HG03521 (cell line): ENCODE data around the gene ZNF282.
"Not testable (repeated sequence)": the region's sequence is repeated elsewhere in the genome, so short reads cannot be mapped to it uniquely, and the experiment has no call there.

ENCODE experiments used
- ATAC-seq: cut with Tn5 transposase; IDR thresholded peaks from one replicate; pipeline ENCODE4 v1.9.1; 2021; ENCODE audit warnings: mild to moderate bottlenecking, moderate library complexity; ENCODE audit not compliant: unreplicated experiment

ZNF282 gene

DNA sequence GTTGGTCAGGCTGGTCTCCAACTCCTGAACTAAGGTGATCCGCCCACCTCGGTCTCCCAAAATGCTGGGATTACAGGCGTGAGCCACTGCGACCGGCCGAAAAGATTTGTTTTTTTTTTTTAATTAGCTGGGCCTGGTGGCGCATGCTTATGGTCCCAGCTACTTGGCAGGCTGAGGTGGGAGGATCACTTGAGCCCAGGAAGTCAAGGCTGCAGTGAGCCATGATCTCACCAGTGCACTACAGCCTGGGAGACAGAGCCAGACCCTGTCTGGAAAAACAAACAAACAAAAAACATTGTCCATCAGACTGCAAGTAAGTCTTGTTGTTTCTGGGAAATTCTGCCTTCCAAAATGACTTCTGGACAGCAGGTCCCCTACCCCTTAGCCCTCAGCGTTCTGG, 27.8 kb downstream of the ZNF282 start:
- ATAC-seq, result no peak

DNA sequence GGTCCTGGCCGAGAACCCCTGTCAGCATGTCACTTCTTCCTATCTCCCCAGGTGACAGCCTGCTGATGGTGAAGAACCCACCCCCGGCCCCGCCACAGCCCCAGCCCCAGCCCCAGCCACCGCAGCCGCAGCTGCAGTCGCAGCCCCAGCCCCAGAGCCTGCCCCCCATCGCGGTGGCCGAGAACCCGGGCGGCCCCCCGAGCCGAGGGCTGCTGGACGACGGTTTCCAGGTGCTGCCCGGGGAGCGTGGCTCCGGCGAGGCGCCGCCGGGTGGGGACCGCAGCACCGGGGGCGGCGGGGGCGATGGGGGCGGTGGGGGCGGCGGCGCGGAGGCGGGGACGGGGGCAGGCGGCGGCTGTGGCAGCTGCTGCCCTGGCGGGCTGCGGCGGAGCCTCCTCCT, 28.4 kb downstream of the ZNF282 start:
- ATAC-seq, result no peak

DNA sequence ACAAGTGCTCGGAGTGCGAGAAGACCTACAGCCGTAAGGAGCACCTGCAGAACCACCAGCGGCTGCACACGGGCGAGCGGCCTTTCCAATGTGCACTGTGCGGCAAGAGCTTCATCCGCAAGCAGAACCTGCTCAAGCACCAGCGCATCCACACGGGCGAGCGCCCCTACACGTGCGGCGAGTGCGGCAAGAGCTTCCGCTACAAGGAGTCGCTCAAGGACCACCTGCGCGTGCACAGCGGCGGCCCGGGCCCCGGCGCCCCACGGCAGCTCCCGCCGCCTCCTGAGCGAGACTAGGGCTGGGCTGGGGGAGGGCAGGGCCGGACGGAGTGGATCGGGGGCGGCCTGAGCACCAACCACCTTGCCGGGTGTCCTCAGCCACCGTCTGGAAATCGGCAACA, 29.0 kb downstream of the ZNF282 start:
- ATAC-seq, result no peak

DNA sequence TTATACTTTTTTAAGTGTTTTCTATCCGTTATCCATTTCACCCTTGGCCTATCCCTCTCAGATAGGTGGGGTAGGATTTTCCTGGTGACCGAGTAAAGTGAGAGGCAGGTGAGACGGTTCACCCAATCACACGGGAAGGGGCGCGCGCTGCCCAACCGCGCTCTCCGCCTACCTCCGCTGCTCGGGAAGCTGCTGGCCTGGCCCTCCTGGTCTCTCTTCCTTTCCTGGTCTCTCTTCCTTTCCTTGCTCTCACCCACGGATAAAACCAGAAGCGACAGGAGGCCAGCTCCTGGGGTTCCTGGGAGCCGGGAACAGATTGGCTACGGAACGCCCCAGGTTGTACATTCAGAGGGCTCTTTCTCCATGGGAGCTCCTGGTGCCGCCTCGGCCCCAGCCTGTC, 29.8 kb downstream of the ZNF282 start:
- ATAC-seq, result no peak

DNA sequence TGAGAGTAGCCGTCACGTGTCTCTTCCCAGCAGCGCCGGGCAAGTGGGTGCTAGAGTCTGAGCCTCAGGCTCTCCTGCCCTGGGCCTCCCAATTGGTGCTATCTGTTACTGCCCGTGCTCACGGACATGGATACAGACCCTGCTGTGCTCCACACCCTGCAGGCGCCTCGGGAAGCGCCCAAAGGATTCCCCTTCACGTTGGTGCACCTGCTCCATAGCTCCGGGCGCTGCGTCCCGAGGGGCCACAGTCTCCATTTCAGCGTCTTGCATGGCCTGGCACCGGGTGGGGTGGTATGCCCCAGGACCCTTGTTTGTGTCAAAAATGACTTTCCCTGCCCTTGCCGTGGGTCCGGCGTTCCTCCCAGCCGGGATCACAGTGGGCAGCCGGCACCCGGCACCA, 30.3 kb downstream of the ZNF282 start:
- ATAC-seq, result no peak

DNA sequence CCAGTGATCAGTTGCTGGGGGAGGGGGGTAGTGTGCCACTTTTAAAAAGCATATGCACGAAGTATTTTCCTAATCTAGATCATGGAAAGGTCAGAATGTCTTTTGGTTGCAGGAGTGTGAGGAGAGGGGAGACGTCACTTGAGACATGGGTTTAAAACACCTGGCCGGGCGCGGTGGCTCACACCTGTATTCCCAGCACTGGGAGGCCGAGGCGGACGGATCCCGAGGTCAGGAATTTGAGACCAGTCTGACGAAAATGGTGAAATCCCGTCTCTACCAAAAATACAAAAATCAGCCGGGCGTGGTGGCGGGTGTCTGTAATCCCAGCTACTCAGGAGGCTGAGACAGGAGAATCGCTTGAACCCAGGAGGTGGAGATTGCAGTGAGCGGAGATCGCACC, 31.0 kb downstream of the ZNF282 start:
- not testable (repeated sequence) for ATAC-seq

DNA sequence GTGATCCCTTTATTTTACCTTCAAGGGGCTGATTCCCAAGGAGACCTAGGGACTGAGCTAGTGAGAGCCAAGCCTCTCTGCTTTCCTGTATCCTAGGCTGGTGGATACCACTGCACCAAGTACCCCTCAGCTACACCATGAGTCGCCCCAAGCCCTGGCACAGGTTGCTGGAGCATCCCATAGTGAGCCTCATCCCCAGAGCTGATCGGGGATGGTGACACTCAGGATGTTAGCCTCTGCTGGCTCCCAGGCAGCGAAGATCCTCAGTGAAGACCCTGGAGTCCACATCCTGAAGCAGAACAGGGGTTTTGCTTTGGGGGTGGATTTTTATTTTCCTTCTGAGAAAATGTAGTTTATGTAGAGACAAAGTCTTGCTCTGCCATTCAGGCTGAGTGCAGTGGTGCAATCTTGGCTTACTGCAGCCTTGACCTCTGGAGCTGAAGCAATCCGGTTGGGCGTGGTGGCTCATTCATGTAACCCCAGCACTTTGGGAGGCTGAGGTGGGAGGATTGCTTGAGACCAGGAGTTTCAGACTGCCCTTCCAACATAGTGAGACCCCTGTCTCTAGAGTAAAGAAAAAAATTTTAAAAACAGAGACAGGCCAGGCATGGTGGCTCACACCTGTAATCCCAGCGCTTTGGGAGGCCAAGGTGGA, 31.6 kb downstream of the ZNF282 start:
- ATAC-seq, result no peak

DNA sequence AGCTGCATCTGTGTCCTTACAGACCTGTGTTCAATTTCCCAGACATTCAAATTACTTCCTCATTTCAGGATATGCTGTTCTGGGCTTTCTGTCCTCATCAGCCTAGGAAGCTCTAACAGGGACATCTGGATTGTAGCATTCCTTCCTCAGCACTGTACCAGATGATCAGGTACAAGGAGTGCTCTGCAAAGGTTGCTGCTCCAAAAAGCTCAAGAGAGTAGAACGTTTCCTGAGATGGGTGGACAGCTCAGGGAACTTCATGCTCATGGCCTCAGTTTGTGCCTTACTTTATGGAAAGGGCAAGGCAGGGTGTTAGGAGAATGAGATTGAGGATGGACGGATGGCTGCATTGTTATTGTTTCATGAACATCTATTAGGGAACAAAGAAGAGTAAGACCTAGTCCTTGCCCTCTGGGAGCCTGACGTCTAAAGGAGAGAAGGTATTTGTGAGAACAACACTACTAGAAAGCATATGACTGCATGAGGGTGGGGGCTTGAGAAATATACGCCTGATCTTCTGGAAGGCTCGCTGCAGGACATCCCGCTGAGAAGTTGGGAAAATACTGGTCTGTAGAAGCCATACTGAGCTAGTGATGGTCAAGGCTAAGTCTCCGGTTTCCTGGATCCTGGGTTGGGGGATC, 33.6 kb downstream of the ZNF282 start:
- ATAC-seq, result no peak

DNA sequence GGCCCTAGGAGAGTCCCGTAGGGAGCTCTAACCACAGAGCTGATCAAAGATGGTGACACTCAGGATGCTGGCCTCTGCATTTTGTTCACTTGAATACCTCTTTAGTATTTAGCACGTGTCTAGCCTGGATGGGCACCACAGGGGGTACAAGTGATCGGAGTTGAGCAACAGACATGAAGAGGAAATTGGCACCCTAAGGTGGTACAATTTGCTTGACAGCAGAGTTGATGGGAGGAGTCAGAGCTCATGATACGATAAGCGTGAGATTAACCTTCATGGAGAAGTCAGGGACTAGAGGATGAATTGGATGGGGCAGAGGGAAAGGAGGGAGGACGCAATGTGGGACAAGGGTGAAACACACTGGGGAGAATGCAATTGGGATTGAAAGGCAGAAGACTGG, 34.2 kb downstream of the ZNF282 start:
- no peak for ATAC-seq

DNA sequence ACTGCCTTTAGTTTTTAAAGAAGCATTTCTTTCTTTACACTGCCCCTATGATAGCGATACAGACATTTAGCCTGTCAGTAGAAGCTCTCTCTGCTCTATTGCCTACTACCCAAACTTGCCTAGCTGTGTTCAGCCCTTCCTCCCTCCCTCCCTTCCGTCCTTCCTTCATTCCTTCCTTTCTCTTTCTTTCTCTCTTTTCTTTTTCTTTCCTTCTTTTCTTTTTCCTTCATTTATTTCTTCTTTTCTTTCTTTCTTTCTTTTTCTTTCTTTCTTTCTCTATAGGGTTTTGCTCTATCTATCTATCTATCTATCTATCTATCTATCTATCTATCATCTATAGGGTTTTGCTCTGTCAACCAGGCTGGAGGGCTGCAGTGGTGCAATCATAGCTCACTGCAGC, 37.0 kb downstream of the ZNF282 start:
- no peak for ATAC-seq

DNA sequence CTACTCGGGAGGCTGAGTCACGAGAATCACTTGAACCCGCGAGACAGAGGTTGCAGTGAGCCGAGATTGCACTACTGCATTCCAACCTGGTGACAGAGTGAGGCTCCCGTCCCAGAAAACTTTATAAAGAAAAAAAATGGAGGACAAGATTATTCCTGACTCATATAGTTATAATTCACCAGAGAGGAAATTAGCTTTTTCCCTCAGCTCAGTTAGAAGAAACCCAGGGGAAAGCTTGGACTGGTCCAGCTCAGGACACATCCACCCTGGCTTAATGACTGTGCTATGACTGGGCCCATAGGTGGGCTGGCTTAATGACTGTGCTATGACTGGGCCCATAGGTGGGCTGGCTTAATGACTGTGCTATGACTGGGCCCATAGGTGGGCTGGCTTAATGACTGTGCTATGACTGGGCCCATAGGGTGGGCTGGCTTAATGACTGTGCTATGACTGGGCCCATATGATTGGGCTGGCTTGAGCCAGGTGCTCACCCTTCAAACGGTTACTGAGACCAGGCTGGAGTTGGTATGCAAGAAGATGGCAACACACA, 38.4 kb downstream of the ZNF282 start:
- not testable (repeated sequence) for ATAC-seq

DNA sequence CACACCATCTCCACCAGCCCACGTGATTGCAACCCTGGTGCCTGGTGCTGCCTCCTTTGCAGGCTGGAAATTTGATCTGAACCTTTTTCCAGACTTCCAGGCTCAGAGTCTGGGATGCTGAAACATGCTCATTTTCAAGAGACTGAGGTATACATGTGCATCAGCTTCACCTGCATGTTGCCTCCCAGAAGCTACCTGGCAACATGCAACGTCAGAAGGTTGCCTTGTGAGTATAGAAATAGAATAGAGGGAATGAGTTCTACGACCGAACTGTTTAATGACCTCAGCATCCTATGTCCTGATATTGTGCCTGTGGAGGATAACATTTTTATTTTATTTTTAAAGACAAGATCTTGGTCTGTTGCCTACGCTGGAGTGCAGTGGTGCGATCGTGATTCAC, 42.2 kb downstream of the ZNF282 start:
- ATAC-seq, result no peak

DNA sequence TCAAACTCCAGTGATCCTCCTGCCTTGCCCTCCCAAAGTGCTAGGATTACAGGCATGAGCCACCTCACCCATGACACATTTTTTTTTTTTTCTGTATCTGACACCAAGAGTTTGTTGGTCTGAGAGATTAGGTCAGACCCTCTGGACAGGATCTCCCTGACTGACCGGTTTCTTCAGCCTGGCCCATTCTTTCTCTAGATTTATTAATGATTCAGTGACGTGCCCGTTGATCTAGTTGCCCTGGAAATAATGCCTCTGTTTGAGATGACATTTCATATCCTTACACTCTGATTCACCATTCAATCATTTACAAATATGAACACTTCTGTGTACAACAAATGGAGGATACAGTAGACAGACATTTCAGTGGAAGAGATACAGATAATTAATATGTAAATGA, 42.7 kb downstream of the ZNF282 start:
- ATAC-seq, result no peak

DNA sequence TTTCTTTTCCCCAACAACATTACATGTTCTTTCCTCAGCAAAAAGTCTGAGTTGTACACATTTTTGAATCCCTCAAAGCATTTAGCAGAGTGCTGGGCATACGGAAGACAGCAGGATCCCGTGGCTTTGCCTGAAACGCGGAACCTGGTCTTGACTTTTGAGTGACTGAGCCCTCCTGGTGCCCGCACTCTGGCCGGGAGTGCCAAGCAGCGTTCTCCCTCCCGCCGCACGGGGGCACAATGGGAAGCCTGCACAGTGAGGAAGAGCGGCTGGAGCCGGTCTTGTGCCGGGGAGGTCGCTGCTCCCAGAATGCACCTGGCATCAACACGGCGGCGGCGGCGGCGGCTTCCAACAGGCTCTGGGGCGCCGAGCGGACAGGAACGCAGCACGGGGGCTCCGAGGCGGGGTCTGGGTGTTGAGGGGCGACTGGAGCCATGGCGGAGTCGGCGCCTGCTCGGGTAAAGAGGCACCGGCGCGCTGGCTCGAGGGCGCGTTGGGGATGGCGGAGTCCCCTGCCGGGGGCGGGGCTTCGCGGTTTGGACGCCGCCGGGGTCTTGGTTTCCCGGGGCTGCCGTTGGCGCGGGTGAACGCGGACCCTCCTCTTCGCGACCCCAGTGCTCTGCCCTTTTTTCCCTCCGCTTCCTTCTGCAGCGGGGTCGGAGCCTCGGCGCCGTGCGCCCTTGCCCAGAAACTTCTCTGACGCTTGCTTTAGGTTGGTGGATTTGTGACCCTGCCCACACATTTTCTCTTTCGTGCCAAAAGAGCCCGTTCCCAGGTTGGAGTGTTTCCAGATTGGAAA, 44.2 kb downstream of the ZNF282 start, which contains the start of gene ZNF212:
Gene ZNF212, plus strand, starts transcription at position 307 of the 799 bp plus-strand sequence. Its CDS starts 128 bp downstream, at position 435.
- ATAC-seq, result peak; percentile 98

DNA sequence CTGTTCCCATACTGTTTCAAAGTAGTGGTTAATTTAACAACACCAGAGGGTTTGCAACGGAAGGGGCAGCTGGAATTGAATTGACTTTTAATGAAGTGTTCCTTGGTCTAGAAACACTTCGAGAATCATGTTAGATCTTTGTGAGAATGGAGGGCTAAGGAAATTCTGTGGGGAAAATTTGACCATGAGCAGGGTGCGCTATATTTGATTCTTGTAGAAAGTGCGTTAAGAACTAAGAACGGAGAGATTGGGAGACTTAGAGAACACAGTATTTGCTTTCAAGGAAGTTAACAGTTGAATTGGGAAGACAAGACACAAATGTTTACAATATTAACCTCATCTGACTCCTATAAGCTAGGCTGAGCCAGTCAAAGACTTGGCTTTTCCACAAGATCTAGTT, 45.3 kb downstream of the ZNF282 start:
- ATAC-seq, result no peak

DNA sequence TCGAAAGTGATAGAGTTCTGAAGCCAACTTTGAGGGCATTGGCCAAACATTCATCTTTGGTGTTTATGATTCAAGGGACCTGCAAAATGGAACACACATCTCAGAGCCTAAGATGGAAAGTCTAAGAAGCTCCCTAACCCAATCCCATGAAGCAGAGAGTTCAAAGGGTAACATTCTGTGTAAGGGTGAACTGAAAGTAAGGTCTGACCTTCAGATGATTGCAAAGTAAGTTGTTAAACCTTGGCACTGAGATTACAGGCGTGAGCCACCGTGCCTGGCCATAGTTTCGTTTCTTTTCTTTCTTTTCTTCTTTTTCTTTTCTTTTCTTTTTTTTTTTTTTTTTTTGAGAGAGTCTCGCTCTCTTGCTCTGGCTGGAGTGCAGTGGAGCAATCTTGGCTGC, 46.4 kb downstream of the ZNF282 start:
- no peak for ATAC-seq

DNA sequence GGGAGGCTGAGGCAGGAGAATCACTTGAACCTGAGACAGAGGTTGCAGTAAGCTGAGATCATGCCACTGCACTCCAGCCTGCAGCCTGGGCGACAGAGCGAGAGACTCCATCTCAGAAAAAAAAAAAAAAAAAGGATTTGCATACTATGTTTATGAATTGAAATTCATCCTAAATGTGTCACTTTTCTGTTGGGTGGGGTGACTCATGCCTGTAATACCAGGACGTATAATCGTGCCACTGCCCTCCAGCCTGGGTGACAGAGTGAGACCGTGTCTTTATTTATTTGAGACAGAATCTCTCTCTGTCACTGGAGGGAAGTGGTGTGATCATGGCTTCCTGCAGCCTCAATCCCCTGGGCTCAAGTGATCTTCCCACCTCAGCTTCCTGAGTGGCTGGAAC, 49.9 kb downstream of the ZNF282 start:
- no peak for ATAC-seq

DNA sequence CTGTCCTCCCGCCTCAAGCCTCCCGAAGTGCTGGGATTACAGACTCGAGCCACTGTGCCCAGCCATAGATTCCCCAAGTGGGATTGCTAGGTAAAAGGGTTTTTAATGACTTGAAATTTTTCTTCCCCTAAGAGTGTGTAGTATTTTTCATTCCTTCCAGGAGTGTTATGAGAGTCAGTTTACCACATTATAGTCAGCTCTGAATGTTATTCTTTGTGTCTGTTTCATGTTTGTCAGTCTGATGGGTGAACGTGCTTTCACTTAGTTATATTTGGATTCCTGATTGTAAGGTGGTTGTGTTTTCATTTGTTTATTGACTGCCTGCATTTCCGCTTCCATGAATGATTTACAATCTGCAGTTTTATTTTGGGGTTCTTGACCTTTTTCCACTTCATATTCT, 50.4 kb downstream of the ZNF282 start:
- ATAC-seq, result no peak

DNA sequence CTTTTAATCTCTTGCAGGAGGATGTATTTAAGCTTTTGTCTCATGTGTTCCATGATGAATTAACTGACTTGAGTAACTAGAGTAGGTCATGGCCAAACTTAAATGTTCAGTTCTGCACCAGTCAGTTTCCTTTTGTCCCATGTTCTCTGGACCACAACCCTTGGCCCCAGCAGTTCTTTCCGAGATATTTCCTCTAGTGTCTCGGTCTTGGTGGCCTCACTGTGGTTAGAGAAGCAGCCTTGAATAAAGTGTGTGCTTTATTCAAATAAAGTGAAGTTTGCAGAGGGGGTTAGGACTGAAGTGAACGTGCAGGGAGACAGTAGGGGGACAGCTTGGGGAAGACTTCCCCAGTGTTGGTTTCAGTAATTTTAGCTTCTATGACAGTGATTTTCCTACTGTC, 53.4 kb downstream of the ZNF282 start:
- ATAC-seq, result no peak

DNA sequence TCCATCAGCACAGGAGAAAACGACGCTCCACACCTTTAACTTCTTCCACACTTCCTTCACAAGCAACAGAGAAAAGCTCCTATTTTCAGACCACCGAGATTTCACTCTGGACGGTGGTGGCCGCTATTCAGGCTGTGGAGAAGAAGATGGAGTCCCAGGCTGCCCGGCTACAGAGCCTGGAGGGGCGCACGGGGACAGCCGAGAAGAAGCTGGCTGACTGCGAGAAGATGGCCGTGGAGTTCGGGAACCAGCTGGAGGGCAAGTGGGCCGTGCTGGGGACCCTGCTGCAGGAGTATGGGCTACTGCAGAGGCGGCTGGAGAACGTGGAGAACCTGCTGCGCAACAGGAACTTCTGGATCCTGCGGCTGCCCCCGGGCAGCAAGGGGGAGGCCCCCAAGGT, 54.8 kb downstream of the ZNF282 start:
- ATAC-seq, result not testable (repeated sequence)

DNA sequence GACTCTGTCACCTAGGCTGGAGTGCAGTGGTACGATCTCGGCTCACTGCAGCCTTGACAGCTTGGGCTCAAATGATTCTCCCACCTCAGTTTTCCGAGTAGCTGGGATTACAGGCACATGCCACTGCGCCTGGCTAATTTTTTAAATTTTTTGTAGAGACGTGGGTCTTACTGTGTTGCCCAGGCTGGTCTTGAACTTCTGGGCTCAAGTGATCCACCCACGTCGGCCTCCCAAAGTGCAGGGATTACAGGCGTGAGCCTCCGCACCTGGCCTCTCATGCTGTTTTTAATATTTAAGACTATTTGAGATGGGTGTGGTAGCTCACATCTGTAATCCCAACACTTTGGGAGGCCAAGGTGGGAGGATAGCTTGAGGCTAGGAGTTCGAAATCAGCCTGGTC, 56.2 kb downstream of the ZNF282 start:
- not testable (repeated sequence) for ATAC-seq

DNA sequence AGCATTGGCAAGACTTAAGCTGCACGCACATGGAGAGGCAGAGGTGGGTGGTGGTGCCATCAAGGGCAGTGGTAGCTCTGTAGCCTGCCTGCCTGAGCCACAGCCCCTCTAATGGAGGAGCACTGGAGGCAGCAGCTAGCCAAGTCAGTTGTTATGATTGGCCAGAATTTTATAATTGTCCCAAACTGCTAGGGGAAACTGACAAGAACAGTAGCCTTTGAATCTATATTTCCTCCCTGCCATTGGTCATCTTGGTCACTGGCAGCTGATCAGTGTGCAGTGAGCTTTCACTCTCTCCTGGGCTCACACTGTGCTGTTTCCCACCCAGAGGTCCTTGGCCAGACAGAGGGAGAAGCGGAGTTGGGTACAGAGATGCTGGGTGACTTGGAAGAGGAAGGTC, 57.0 kb downstream of the ZNF282 start:
- no peak for ATAC-seq
